Panc1 (cell line): ENCODE results near the gene MED17. TPM values are rescaled to one million over a fixed set of nuclear protein-coding genes. Genes with fewer than 3 reads are reported as not detected.
A peak's percentile ranks its signal among the peaks of the same experiment; 100 is the strongest.

Source experiments
- ATAC-seq: fragments of 200-7000 bp; cut with Tn5 transposase; 2 replicates; pipeline ENCODE4 v1.9.1; 2020; ENCODE audit warnings: mild to moderate bottlenecking, moderate library complexity
- Bru-seq: library from RNA; stranded (reverse); fragments of 400-500 nt; gene quantifications from one replicate; lab custom pipeline; 2021; lab: Mats Ljungman, UMichigan
- BruChase-seq, 2 experiments: library from RNA; stranded (reverse); fragments of 400-500 nt; gene quantifications; one replicate each; lab custom pipeline; 2021; lab: Mats Ljungman, UMichigan
- BruUV-seq: library from RNA; stranded (reverse); fragments of 400-500 nt; replicated peaks from 2 replicates; lab custom pipeline; 2021; lab: Mats Ljungman, UMichigan
- CTCF ChIA-PET: fragments of 300-600 bp; sonication (Branson Sonifier 250); formaldehyde crosslinking; loops from one replicate; lab custom pipeline; 2022; ENCODE audit warnings: antibody characterized with exemption; lab: Charles Lee
- POLR2A ChIA-PET: fragments of 300-600 bp; sonication (Branson Sonifier 250); formaldehyde crosslinking; loops from one replicate; lab custom pipeline; 2022; ENCODE audit warnings: antibody characterized with exemption; lab: Charles Lee
- DNase-seq: peaks from one replicate; pipeline ENCODE4 v3.0.0-alpha.2; 2010; ENCODE audit warnings: low read depth, low spot score
- H3K27ac ChIP-seq: 2 replicates; pipeline ENCODE4 v1.5.1; 2011; ENCODE audit warnings: mild to moderate bottlenecking, low read length, inconsistent platforms
- H3K27me3 ChIP-seq: fragments of 200-500 bp; sonication (Bioruptor generic); 2 replicates; pipeline ENCODE4 v1.6.0; 2014; ENCODE audit warnings: low read length, inconsistent platforms; ENCODE audit not compliant: control insufficient read depth, insufficient read depth
- H3K36me3 ChIP-seq: fragments of 200-500 bp; sonication (Bioruptor generic); 2 replicates; pipeline ENCODE4 v1.5.1; 2014; ENCODE audit warnings: inconsistent platforms, mild to moderate bottlenecking, low read length, moderate library complexity; ENCODE audit not compliant: control insufficient read depth, insufficient read depth
- H3K4me1 ChIP-seq: 2 replicates; pipeline ENCODE4 v1.5.1; 2011; ENCODE audit warnings: inconsistent platforms, mild to moderate bottlenecking, low read length, moderate library complexity; ENCODE audit not compliant: control insufficient read depth, insufficient read depth
- H3K4me3 ChIP-seq, 2 experiments: 2 replicates each; pipeline ENCODE4 v1.5.1; 2011 to 2012; ENCODE audit warnings: low read depth in 2 of 2, low read length in 2 of 2, mild to moderate bottlenecking in 2 of 2, inconsistent platforms in 1 of 2, moderate library complexity in 1 of 2
- H3K9me3 ChIP-seq: fragments of 200-500 bp; sonication (Bioruptor generic); 2 replicates; pipeline ENCODE4 v1.5.1; 2014; ENCODE audit warnings: low read depth, mild to moderate bottlenecking, inconsistent platforms, low read length, moderate library complexity; ENCODE audit not compliant: control insufficient read depth, insufficient read depth
- CTCF ChIP-seq: fragments of 450-650 bp; IDR thresholded peaks from 2 replicates; pipeline ENCODE4 v1.5.1; 2017; ENCODE audit warnings: mild to moderate bottlenecking
- POLR2AphosphoS5 ChIP-seq: IDR thresholded peaks from 2 replicates; pipeline ENCODE4 v1.6.1; 2012; ENCODE audit warnings: mild to moderate bottlenecking, low read depth, low read length, moderate library complexity
- REST ChIP-seq, 2 experiments: IDR thresholded peaks; 2 replicates each; pipeline ENCODE4 v1.6.1; 2011 to 2012; ENCODE audit warnings: low read depth in 2 of 2, control low read depth in 1 of 2, low read length in 1 of 2, mild to moderate bottlenecking in 1 of 2, moderate library complexity in 1 of 2; ENCODE audit not compliant: insufficient read depth in 1 of 2
- SIN3A ChIP-seq: IDR thresholded peaks from 2 replicates; pipeline ENCODE4 v1.6.1; 2012; ENCODE audit warnings: low read depth, mild to moderate bottlenecking, low read length, moderate library complexity, borderline replicate concordance; ENCODE audit not compliant: insufficient read depth
- TCF7L2 ChIP-seq: IDR thresholded peaks from 2 replicates; pipeline ENCODE4 v1.6.1; 2011; ENCODE audit warnings: mild to moderate bottlenecking, low read depth, low read length, inconsistent platforms
- in situ Hi-C: cut with HindIII; loops from 2 replicates; pipeline ENCODE4 v1.10.0; 2016; ENCODE audit warnings: low sequenced_read_pairs, low pct_unique_long_range_greater_than_20kb
- intact Hi-C: fragments of 100-400 bp; cut with micrococcal nuclease; formaldehyde crosslinking; loops from one replicate; pipeline ENCODE4 v1.10.0; 2022; ENCODE audit not compliant: unreplicated experiment
- long read RNA-seq: library from polyadenylated mRNA; unstranded; transcript quantifications from one replicate; pipeline ENCODE4 v2.0.0, GENCODE V29; 2021; ENCODE audit not compliant: unreplicated experiment
- polyA plus RNA-seq: library from polyadenylated mRNA; unstranded; fragments of >200 nt; gene quantifications from one replicate; pipeline ENCODE4 v1.2.1, GENCODE V29; 2012; ENCODE audit warnings: missing spikeins; ENCODE audit not compliant: insufficient read length
- total RNA-seq: library from RNA; stranded (reverse); gene quantifications from one replicate; pipeline ENCODE4 v1.2.1, GENCODE V29; 2021; ENCODE audit not compliant: unreplicated experiment

MED17 gene
- total RNA-seq (52.4 TPM), Bru-seq, nascent RNA (percentile 88 among the genes with signal in this experiment), BruChase-seq, experiment 1, labeled RNA remaining after a 2-hour chase (percentile 88 among the genes with signal in this experiment), BruChase-seq, experiment 2, labeled RNA remaining after a 6-hour chase (percentile 75 among the genes with signal in this experiment)
- polyA plus RNA-seq, result 53.1 TPM
- long read RNA-seq, full-length matches to known transcripts, result 92 of 106 reads
- long read RNA-seq, partial matches to known transcripts, result 1 of 106 reads
- long read RNA-seq, other reads (novel, unspliced or antisense), result 13 of 106 reads

- ATAC-seq, result peak; percentile 99
- Histone ChIP-seq H3K27ac (peak within 1 kb of the TSS; percentile 93), H3K27me3 (no peaks in the 10 kb centered on the region), H3K9me3 (no peaks in the 10 kb centered on the region), H3K4me1 (peaks cover 7% of the 10 kb centered on the region), H3K36me3 (peaks cover 10% of the 10 kb centered on the region), H3K4me3 (peak within 1 kb of the TSS; percentile 85 to 99)
- ChIA-PET POLR2A (interaction anchor here (0.5 to 1.8 kb wide), 5 partner anchors 10 to 758 kb away, joined by 3 to 19 read pairs (median 5); partner anchors contain the start of genes C11orf54 and TAF1D), CTCF (interaction anchor here (1.2 kb wide), 1 partner anchor 43 kb away, joined by 6 read pairs; the partner anchor contains the start of genes C11orf54 and TAF1D)
- in situ Hi-C loops (no loop called here), intact Hi-C loops (no loop called here)
- DNase-seq, result peak; percentile 85
- BruUV-seq, result no TSS peak
- TF ChIP-seq SIN3A (0 out of 2 replicates have a peak, but pooled peaks have one; percentile 37), CTCF (peak; percentile 62), POLR2AphosphoS5 (peak; percentile 99), REST (IDR thresholded peaks at IDR 0.05; ENCODE audit: insufficient read depth in 1 of 2, low read depth in 2 of 2, low read length in 1 of 2) (no peak), TCF7L2 (no peak; the same call in 1 of the 2 replicates)
Measured at GRCh38 chr11:93784145-93784934, at the start of gene MED17. Gene MED17 (plus strand): TSS chr11:93784282. CDS start chr11:93784514, 232 bp downstream.

- Histone ChIP-seq H3K9me3 (no peaks in the 10 kb centered on the region), H3K4me1 (peaks cover 63% of the 10 kb centered on the region), H3K27ac (peak overlapping the region; percentile 49; the same call in 1 of the 2 replicates), H3K27me3 (no peaks in the 10 kb centered on the region), H3K36me3 (peaks cover 98% of the 10 kb centered on the region), H3K4me3 (no peak overlapping the region)
- DNase-seq (no peak), ATAC-seq (no peak)
- TF ChIP-seq CTCF (no peak), POLR2AphosphoS5 (peak; percentile 87)
- intact Hi-C loops, result no loop called here
- ChIA-PET CTCF (no interaction called here), POLR2A (no interaction called here)
- in situ Hi-C loops, result no loop called here
- BruUV-seq, result no TSS peak
Measured at GRCh38 chr11:93734427-93735222, 49.5 kb upstream of the MED17 start.
